Activated CD8-positive, alpha-beta T cell treated with anti-CD3 and anti-CD28 coated beads for 36 hours (primary cell): ENCODE data around the gene RAB26. TPM values are rescaled to one million over a fixed set of nuclear protein-coding genes. Genes with fewer than 3 reads are reported as not detected.
"Not testable (repeated sequence)": the region's sequence is repeated elsewhere in the genome, so short reads cannot be mapped to it uniquely, and the experiment has no call there.

Experiments used
- ATAC-seq: fragments of 200-7000 bp; cut with Tn5 transposase; one replicate; pipeline ENCODE4 v1.10.0; 2021; ENCODE audit warnings: mild to moderate bottlenecking, moderate library complexity
- CTCF ChIA-PET: fragments of 350-600 bp; sonication (Branson Sonifier 250); formaldehyde crosslinking; loops from one replicate; lab custom pipeline; 2021; ENCODE audit warnings: antibody characterized with exemption; lab: Charles Lee
- POLR2A ChIA-PET: fragments of 350-600 bp; sonication (Branson Sonifier 250); formaldehyde crosslinking; loops from one replicate; lab custom pipeline; 2021; ENCODE audit warnings: antibody characterized with exemption; lab: Charles Lee
- DNase-seq: peaks from one replicate; pipeline ENCODE4 v3.0.0-alpha.2; 2020
- H3K27ac Mint-ChIP-seq: one replicate; pipeline ENCODE4 v1.8.0; 2021; ENCODE audit warnings: mild to moderate bottlenecking, mixed read lengths
- H3K27me3 Mint-ChIP-seq: one replicate; pipeline ENCODE4 v1.8.0; 2021; ENCODE audit warnings: mixed read lengths
- H3K36me3 Mint-ChIP-seq: one replicate; pipeline ENCODE4 v1.8.0; 2021; ENCODE audit warnings: low read depth, mixed read lengths
- H3K4me1 Mint-ChIP-seq: one replicate; pipeline ENCODE4 v1.8.0; 2021; ENCODE audit warnings: low read depth, mixed read lengths
- H3K4me3 Mint-ChIP-seq: one replicate; pipeline ENCODE4 v1.8.0; 2021; ENCODE audit warnings: mild to moderate bottlenecking, moderate library complexity, mixed read lengths
- H3K9me3 Mint-ChIP-seq: one replicate; pipeline ENCODE4 v1.8.0; 2021; ENCODE audit warnings: mixed read lengths
- intact Hi-C: fragments of 100-400 bp; cut with micrococcal nuclease; formaldehyde crosslinking; loops from one replicate; pipeline ENCODE4 v1.10.0; 2022
- total RNA-seq, 2 experiments: library from RNA; stranded (reverse); gene quantifications; one replicate each; pipeline ENCODE4 v1.2.3, GENCODE V29; 2021

Gene RAB26
- total RNA-seq, 2 experiments from 2014 or later: 0.34 to 0.49 TPM

DNA sequence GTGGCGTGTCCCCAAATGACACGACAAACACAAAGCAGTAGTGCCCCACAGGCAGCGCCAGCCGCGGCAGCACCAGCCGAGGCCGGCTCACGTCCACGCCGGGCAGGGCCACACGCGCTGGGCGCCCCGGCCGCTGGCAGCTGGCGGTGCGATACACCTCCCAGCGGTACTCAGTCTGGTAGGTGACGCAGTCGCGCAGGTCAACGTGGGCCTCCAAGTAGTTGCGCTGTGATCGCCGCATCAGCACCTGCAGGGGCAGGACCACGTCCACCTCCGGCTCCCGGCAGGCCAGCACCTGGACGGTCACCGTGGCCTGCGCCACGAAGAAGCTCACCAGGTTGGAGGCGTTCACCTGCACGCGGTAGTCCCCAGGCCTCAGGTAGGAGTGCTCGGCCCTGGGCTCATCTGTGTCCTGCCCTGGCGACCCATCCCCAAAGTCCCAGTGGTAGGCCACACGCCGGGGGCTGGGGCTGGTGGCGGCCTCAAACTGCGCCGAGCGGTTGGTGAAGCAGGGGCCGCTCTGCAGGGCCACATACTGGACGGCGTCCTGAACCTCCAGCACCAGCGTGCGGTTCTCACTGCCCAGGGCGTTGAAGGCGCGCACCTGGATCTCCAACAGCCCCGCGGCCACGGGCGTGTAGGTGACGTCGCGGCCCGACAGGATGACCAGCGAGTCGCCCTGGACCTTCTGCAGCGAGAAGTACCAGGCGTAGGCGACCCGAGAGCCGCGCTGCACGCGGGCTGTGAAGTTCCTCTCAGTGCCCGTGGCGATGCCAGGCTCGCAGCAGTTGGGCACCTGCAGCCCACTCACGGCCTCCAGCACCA, 39.8 kb upstream of the RAB26 start:
- H3K4me3 Mint-ChIP-seq, H3K27me3 Mint-ChIP-seq, DNase-seq, intact Hi-C loops, H3K9me3 Mint-ChIP-seq, H3K36me3 Mint-ChIP-seq, CTCF ChIA-PET, ATAC-seq, H3K4me1 Mint-ChIP-seq, POLR2A ChIA-PET, H3K27ac Mint-ChIP-seq: not testable (repeated sequence)

DNA sequence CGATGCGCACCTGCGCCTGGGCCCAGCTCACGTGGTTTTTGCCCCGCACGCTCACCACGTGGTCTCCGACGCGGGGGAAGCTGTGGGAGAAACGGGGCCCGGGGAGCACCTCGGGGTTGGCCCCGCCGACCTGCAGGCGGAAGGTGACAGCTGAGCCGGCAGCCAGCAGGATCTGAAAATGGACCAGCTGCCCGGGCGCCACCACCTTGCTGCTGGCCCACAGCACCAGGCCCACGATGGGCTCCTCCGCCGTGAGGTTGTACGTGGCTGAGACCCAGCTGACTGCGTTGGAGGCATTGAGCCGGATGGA, 39.2 kb upstream of the RAB26 start:
- H3K27ac Mint-ChIP-seq, H3K9me3 Mint-ChIP-seq, intact Hi-C loops, DNase-seq, H3K4me1 Mint-ChIP-seq, POLR2A ChIA-PET, ATAC-seq, CTCF ChIA-PET, H3K36me3 Mint-ChIP-seq, H3K4me3 Mint-ChIP-seq, H3K27me3 Mint-ChIP-seq: not testable (repeated sequence)

GRCh38 chr16:2109872-2110271, 38.6 kb upstream of the RAB26 start:
- POLR2A ChIA-PET, H3K9me3 Mint-ChIP-seq, H3K4me1 Mint-ChIP-seq, ATAC-seq, H3K27ac Mint-ChIP-seq, H3K27me3 Mint-ChIP-seq, CTCF ChIA-PET, DNase-seq, H3K36me3 Mint-ChIP-seq, H3K4me3 Mint-ChIP-seq, intact Hi-C loops: not testable (repeated sequence)

DNA sequence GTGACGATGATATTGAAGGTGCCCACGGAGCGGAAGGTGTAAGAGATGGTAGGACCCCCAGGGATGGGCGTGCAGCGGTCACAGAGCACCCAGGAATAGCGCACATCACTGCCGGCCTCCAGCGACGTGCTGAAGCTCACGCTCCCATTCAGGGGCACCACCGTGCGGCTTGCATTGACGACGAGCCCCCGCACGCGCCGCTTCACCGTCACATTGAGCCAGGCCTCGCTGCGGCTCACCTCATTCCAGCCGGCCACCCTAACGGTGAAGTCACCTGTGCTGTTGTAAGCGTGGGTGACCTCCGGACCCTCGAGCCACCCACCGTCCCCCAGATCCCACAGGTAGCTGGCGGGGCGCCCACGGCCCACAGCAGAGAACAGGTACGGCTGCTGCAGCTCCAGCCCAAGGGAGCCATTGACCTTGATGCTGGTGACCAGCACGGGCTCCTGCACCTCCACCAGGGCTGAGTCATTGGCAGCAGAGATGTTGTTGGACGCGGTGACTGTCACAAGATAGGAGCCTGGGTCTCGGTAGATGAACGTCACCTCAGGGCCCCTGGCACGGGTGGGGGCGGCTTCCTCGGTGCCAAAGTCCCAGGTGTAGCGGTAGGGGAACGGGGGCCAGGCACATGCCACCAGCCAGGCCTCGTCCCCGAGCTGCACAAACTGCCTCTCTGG, 38.0 kb upstream of the RAB26 start:
- ATAC-seq, H3K4me3 Mint-ChIP-seq, intact Hi-C loops, DNase-seq, H3K4me1 Mint-ChIP-seq, H3K36me3 Mint-ChIP-seq, CTCF ChIA-PET, H3K27ac Mint-ChIP-seq, H3K27me3 Mint-ChIP-seq, H3K9me3 Mint-ChIP-seq, POLR2A ChIA-PET: not testable (repeated sequence)

- H3K4me3 Mint-ChIP-seq, DNase-seq, H3K36me3 Mint-ChIP-seq, H3K9me3 Mint-ChIP-seq, H3K27ac Mint-ChIP-seq, H3K4me1 Mint-ChIP-seq, POLR2A ChIA-PET, intact Hi-C loops, ATAC-seq, CTCF ChIA-PET, H3K27me3 Mint-ChIP-seq: not testable (repeated sequence)
These were observed 37.4 kb upstream of the RAB26 start for GRCh38 chr16:2111009-2111353.

DNA sequence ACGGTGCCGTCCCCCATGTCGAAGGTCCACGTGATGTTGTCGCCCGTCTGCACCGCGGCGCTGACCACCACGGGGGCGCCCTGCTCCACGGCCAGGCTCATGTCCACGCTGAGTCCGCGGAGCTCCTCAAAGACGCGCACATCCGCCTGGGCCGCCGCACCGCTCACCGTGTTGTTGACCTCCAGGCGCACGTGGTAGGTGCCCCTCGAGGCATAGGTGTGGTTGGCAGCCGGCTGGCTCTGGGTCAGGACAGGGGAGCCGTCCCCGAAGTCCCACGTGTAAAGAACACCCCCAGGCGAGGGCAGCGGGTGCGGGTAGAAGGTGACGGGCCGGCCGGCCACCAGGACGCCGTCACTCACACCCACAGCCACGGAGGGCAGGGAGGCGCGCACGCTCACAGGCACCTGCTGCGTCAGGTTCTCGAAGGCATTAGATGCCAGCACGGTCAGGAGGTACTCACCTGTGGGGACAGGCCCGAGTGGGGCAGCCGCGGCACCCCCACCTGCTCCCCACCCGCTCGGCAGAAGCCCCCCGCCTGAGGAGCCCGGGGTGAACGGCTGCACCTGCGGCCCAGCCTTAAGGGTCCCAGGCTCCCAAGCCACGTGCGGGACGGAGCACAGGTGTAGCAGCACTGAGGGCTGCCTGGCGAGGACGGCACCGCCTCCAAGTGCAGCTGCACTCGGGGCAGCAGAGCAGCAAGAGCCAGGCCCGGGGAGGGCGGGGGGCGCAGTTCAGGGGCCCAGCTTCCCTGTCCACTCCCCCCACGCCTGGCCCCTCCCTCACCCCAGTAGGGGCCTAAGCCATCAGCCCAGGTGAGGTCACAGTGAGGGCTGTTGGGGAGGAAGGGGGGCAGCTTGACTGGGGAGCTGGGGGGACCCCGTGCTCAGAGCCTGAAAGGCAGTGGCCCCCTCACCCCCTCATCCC, 36.8 kb upstream of the RAB26 start:
- H3K27ac Mint-ChIP-seq, ATAC-seq, H3K9me3 Mint-ChIP-seq, CTCF ChIA-PET, H3K36me3 Mint-ChIP-seq, DNase-seq, H3K27me3 Mint-ChIP-seq, H3K4me1 Mint-ChIP-seq, intact Hi-C loops, H3K4me3 Mint-ChIP-seq, POLR2A ChIA-PET: not testable (repeated sequence)

DNA sequence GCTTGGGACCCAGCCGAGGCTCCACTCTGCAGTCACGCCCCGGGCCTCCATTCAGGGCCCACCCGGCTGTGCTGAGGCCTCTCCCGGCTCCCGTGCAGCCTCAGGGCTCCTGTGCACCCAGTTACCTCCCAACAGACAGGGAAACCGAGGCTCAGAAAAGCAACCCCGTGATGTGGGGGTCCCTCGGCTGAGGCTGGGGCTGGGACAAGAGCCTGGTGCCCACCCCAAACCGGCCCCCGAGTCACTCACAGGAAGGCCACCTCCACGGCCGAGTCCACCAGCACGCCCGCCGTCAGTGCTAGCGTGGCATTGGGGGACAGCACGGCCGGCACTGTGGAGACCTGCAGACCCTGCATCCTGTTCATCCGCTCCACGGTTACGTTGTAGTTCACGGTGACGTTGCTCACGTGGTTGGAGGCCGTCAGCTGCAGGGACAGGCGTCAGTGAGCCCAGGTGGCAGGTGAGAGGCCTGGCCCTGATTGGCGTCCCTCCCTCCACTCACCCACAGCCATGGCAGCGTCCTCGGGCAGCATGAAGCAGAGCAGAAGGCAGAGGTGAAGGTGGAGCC, 35.8 kb upstream of the RAB26 start:
- CTCF ChIA-PET, POLR2A ChIA-PET, H3K27me3 Mint-ChIP-seq, H3K27ac Mint-ChIP-seq, H3K4me1 Mint-ChIP-seq, H3K9me3 Mint-ChIP-seq, ATAC-seq, DNase-seq, H3K36me3 Mint-ChIP-seq, intact Hi-C loops, H3K4me3 Mint-ChIP-seq: not testable (repeated sequence)

DNA sequence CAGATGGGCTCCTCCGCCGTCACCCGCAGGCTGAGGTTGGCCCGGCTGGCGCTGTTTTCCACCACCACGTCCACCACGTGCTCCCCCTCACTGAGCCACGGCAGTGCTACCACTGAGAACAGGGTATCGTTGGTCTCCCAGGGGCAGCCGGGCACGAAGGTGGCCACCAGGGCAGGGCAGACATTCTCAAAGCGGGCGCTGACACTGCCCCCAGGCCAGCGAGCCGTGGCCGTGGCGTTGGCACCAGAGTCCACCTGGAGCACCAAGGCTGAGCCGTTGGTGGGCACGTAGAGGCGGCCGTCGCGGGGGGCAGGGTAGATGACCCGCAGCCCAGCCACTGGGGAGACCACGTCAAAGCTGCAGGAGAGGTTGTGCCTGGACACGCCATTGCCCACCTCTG, 34.2 kb upstream of the RAB26 start:
- H3K9me3 Mint-ChIP-seq, H3K36me3 Mint-ChIP-seq, POLR2A ChIA-PET, H3K4me3 Mint-ChIP-seq, H3K27ac Mint-ChIP-seq, intact Hi-C loops, CTCF ChIA-PET, ATAC-seq, H3K4me1 Mint-ChIP-seq, DNase-seq, H3K27me3 Mint-ChIP-seq: not testable (repeated sequence)

GRCh38 chr16:2114885-2115590, 33.4 kb upstream of the RAB26 start:
- H3K9me3 Mint-ChIP-seq, H3K4me1 Mint-ChIP-seq, DNase-seq, CTCF ChIA-PET, H3K4me3 Mint-ChIP-seq, ATAC-seq, H3K36me3 Mint-ChIP-seq, H3K27me3 Mint-ChIP-seq, H3K27ac Mint-ChIP-seq, intact Hi-C loops: not testable (repeated sequence)
- POLR2A ChIA-PET: interaction anchor here (0.9 kb wide), 1 partner anchor 39 kb away, joined by 3 read pairs; no protein-coding TSS in a partner anchor
